ENCODE data around the gene UBE2D4.
"Not testable (repeated sequence)": the region's sequence is repeated elsewhere in the genome, so short reads cannot be mapped to it uniquely, and the experiment has no call there.

UBE2D4 gene

GRCh38 chr7:43944286-43944685 lies 18.1 kb downstream of the UBE2D4 start:
- TF ChIP-seq CTCF (IDR thresholded peaks at IDR 0.05): no peak
- DNase-seq (ENCODE audit: low spot score): no peak

GRCh38 chr7:43952028-43952427 lies 25.8 kb downstream of the UBE2D4 start:
- DNase-seq (ENCODE audit: low spot score): no peak
- no peak for TF ChIP-seq CTCF (IDR thresholded peaks at IDR 0.05)
- no peak overlapping the region for H3K4me3 ChIP-seq
- no peak overlapping the region for H3K27ac ChIP-seq

More at GRCh38 chr7:43944286-43944685, 18.1 kb downstream of the UBE2D4 start:
- Histone ChIP-seq H3K27ac (no peak overlapping the region), H3K4me3 (no peak overlapping the region)

- Histone ChIP-seq H3K4me3 (no peak overlapping the region), H3K27ac (no peak overlapping the region)
- no peak for DNase-seq (ENCODE audit: low spot score)
- no peak for TF ChIP-seq CTCF (IDR thresholded peaks at IDR 0.05)
Observed at GRCh38 chr7:43953071-43953470, 26.8 kb downstream of the UBE2D4 start.

- no peak for TF ChIP-seq CTCF (IDR thresholded peaks at IDR 0.05)
- Histone ChIP-seq H3K27ac (no peak overlapping the region), H3K4me3 (no peak overlapping the region)
- no peak for DNase-seq (ENCODE audit: low spot score)
Observed at GRCh38 chr7:43954524-43955228, 28.4 kb downstream of the UBE2D4 start.

GRCh38 chr7:43956027-43956426 lies 29.8 kb downstream of the UBE2D4 start:
- no peak for DNase-seq (ENCODE audit: low spot score)
- TF ChIP-seq CTCF (IDR thresholded peaks at IDR 0.05): no peak
- no peak overlapping the region for H3K27ac ChIP-seq
- H3K4me3 ChIP-seq: no peak overlapping the region

GRCh38 chr7:43960933-43961332 lies 34.7 kb downstream of the UBE2D4 start:
- H3K4me3 ChIP-seq: no peak overlapping the region
- H3K27ac ChIP-seq: no peak overlapping the region
- TF ChIP-seq CTCF (IDR thresholded peaks at IDR 0.05): no peak
- no peak for DNase-seq (ENCODE audit: low spot score)

GRCh38 chr7:43966392-43966791 lies 40.2 kb downstream of the UBE2D4 start:
- H3K4me3 ChIP-seq; DNase-seq (ENCODE audit: low spot score); H3K27ac ChIP-seq: not testable (repeated sequence)

GRCh38 chr7:43968172-43969040 lies 42.2 kb downstream of the UBE2D4 start:
- H3K27ac ChIP-seq; DNase-seq (ENCODE audit: low spot score); H3K4me3 ChIP-seq: not testable (repeated sequence)

GRCh38 chr7:43969586-43969985 lies 43.4 kb downstream of the UBE2D4 start:
- not testable (repeated sequence) for H3K4me3 ChIP-seq; DNase-seq (ENCODE audit: low spot score)

GRCh38 chr7:43970698-43971097 lies 44.5 kb downstream of the UBE2D4 start:
- not testable (repeated sequence) for H3K4me3 ChIP-seq; DNase-seq (ENCODE audit: low spot score); H3K27ac ChIP-seq

More at GRCh38 chr7:43969586-43969985, 43.4 kb downstream of the UBE2D4 start:
- H3K27ac ChIP-seq: not testable (repeated sequence)

- H3K27ac ChIP-seq; DNase-seq (ENCODE audit: low spot score); H3K4me3 ChIP-seq: not testable (repeated sequence)
Observed at GRCh38 chr7:43974033-43974573, 47.9 kb downstream of the UBE2D4 start.

Data from coronary artery (tissue), 2 donors.